HG02938 (cell line): ENCODE data around the gene GABRG3.
A peak's percentile ranks its signal among the peaks of the same experiment; 100 is the strongest.
"Not testable (repeated sequence)": the region's sequence is repeated elsewhere in the genome, so short reads cannot be mapped to it uniquely, and the experiment has no call there.

ENCODE experiments used
- ATAC-seq: cut with Tn5 transposase; IDR thresholded peaks from one replicate; pipeline ENCODE4 v1.9.1; 2021; ENCODE audit warnings: mild to moderate bottlenecking, moderate library complexity; ENCODE audit not compliant: unreplicated experiment

Gene GABRG3

DNA sequence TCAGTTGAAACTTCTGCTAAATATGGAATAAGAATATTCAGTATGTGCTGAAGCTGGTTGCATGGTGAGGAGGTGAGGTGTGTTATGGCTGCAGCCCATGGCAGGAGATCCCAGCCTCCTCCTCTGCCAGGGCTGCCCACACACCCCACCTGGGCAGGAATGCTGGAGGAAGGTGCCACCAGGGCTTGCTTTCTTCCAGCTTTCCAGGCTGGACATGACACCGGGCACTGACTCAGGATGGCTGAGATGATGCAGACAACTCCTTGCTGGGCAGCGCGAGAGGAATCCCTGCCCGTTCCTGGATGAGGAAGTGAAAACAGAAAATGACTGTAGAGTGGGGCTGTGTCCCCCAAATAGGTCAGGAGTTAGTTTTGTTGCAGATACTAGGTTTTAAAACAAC is 14.1 kb downstream of the GABRG3 start:
- no peak for ATAC-seq

DNA sequence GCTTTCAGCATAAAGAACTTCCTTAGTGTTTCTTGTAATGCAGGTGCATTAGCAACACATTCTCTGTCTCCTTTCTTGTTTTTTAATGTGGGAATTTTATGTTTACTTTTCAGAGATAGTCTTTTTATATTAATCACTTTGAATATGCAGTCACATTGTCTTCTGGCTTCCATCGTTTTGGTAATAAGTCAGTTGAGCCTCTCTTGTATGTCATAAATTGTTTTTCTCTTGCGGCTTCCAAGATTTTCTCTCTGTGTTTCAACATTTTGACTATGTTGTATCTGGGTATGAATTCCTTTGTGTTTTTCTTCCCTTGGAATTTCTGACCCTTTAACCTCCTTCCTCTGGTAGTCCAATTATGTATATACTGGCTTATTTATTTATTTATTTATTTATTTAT is 25.3 kb downstream of the GABRG3 start:
- no peak for ATAC-seq

DNA sequence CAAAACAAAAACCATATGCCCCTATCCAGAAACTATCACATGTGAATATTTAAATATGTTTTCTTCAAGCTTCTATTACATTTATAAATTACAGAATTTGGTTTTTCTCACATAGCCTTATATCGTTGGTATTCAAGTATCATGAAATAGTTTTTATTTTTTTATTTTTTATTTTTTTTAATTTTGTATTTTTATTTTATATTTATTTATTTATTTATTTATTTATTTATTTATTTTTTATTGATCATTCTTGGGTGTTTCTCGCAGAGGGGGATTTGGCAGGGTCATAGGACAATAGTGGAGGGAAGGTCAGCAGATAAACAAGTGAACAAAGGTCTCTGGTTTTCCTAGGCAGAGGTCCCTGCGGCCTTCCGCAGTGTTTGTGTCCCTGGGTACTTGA is 32.0 kb downstream of the GABRG3 start:
- not testable (repeated sequence) for ATAC-seq

DNA sequence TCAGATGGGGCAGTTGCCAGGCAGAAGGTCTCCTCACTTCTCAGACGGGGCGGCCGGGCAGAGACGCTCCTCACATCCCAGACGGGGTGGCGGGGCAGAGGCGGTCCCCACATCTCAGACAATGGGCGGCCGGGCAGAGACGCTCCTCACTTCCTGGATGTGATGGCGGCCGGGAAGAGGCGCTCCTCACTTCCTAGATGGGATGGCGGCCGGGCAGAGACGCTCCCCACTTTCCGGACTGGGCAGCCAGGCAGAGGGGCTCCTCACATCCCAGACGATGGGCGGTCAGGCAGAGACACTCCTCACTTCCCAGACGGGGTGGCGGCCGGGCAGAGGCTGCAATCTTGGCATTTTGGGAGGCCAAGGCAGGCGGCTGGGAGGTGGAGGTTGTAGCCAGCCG is 33.2 kb downstream of the GABRG3 start:
- ATAC-seq, result not testable (repeated sequence)

DNA sequence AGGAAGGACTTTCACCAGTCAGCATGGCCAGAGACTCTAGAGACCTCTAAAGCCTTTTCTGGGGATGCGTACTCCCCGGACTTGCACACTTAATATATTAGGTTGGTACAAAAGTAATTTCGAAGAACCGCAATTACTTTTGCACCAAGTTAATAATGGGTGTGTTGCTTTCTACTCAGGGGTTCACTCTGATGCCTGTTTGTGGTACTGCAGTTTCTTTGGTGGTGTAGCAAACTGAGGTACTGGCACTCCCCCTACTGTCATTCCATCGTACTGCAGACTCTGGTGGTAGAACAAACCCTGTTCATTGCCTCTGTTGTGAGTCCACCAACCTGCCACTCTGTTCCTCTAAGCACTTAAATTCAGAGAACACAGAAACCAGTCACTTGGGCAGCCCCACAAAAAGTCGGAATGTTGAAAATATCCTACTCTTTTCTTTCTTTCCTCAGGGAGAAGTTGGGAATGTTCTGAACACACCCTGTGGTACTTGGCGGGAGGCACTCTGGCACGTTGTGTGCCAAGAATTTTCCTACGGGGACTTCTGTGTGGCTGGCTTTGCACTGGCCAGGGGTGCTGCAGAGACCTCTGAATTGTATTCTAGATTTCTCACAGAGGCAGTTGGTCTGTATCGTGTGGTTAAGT is 46.3 kb downstream of the GABRG3 start:
- peak; percentile 97 for ATAC-seq

DNA sequence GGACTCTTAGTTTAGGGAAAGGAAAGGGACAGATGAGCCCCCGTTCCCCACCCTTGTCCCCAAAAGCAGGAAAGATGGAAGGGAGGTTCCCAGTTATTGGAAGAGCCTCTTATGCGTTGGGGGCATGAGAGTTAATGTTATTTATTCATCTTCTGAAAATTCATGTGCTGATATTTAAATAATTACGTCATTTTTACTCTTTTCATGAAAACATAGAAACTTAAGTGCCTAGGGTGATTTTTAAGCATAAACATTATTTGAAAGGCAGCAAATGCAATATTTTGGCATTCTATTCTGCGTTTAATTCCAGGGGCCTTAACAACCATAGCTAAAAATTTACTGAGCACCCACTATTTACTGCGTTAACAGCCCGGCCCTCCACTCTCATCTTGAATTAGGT is 48.7 kb downstream of the GABRG3 start:
- no peak for ATAC-seq

DNA sequence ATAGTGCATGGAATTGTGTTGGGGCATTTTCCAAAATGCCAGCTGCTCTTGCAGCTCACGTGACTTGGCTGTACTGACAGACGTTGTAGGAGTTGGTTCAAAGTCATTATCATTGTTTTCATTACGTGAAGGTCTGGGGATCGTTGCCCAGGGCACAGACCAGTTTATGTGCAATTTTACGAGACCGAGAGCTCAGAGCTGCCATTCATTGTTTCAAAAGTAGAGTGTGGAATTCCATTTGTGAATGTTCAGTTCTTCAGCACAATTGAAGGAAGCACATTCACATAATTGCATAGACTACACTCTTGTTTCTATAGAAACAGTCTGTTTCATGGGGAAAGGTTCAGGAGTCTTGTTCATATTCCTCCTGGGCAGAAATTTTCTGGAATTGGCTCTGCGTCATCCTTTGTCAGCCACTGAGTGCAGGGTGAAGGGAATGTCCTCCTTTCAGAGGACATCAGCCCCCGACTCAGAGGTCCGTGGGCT is 54.5 kb downstream of the GABRG3 start:
- no peak for ATAC-seq

DNA sequence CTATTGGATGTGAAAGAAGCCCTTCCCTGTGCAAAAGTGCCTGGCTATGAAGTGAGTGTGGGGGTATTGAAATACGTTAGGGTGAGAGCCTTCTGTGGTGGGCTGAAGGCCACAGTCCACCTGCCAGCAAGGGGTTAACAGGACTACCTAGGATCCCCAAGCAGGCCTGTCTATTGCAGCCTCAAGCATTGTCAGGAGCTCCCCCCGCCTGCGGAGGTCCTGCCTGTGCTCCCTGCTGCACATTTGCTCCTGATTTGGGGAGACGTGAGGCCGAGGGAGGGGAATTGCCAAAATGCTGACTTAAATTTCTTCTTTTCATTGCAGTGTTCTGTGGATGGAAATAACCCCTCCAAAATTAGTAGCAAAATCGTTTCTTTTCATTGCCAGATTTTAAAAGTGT is 56.2 kb downstream of the GABRG3 start:
- ATAC-seq, result no peak

DNA sequence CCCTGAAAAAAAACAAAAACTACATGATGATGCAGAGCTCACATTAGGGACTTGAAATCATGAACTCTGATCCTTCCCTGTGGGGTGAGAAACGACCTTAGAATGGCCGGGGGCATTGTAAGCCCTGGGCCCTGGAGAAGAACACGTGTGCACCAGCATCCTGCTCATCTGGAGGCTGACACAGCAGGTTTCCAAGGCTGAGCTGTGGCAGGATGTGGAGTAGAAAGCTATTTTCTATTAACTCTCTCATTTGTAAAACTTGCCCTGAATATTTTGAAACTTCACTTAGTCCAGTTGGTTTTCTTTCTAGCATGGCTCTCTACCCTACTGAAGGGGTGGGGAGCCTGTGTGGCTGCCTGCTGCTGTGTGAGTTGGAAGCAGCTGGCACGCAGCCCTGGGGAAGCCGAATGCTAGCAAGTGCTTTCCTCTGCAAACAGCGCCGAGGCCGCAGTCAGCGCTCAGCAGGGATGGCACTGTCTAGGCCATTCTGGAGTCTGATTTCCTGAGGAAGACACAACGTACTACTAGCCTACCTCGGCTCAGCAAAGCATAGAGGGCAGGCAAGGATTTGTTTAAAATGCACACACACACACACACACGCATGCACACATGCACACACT is 58.0 kb downstream of the GABRG3 start:
- ATAC-seq, result no peak

DNA sequence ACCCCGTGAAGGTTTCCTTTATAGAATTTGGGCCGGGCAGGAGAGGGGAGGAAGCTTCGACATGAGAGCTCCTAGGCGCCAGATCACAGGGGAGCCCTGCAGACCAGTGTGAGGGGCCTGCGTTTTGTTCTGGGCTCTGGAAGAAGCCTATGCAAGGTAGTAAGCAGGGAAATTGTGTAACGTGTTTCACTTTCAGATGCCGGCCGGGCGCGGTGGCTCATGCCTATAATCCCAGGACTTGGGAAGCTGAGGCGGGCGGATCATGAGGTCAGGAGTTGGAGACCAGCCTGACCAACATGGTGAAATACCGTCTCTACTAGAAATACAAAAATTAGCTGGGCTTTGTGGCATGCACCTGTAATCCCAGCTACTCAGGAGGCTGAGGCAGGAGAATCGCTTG is 65.2 kb downstream of the GABRG3 start:
- ATAC-seq, result no peak

DNA sequence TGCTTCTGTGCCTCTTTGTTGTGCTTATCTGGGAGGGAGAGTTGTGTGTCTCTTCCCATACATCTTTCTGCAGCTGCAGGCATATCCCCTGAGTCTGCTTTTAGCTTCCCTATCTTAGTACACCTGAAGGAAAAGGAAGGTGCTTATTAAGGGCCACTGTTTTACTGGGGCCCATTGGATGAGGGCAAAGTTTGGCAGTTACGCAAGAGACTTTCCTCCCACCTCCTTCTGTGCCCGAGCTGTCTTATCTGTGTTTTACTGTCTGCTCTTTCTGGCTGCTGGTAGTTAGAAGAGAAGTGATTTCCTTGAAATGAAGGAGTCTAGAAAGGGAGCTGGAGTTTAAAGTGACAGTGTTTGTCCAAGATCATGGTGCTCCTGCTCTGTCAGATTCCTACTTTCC is 66.5 kb downstream of the GABRG3 start:
- no peak for ATAC-seq

DNA sequence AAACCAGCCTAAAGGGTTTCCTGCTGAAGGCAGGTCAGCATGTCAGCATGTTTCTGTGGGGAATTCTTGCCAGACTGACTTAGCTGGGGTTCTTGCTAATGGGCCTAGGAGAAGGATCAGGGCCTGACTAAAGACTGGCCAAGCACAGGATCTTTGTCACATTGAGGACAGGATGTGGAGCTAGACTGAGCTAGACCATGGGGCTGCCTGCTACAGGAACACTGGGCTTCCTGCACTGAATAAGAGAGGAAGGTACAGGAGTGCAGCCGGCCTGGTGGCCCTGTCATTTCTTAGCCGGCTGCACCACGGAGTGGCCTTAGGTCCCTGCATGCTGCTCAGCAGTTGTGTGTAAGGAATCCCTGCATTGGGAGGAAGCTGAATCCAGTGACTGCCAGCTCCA is 68.2 kb downstream of the GABRG3 start:
- no peak for ATAC-seq

DNA sequence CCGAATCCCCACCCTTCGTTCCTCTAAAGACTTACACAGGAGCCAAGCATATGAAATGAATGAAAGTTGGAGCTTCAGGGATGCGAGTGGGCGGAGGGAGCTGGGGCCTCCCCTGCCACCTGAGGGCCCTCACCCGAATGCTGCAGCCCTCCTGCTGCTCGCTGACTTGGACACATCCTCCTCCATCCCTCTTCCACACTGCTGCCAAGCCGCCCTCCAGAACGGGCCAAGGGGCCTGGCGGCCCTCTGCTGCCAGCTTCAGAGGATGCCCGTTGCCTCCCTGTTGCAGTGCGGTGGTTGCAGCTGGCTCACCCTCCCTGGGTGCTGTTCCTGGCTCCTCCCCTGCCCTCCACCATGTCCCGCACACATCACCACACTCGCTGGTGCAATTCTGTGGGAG is 71.2 kb downstream of the GABRG3 start:
- no peak for ATAC-seq

DNA sequence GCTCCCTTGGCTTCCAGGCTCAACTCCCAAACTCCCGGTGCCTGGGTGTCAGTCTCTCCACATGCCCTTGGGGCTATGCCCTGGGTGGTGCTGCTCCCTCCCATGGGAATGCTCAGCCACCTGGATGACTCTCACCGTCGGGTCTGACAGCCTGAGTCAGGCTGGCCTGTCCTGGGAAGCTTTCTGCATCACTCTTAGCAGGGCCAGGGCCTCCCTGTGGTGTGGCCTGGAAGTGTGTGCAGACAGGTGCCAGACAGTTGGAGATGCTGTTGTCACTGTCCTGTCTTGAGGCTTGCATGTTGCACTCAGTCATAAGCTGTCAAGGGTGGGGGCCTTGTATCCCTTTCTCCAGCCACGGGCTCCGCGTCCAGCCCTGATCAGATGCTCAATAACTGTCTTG is 71.7 kb downstream of the GABRG3 start:
- ATAC-seq, result no peak

DNA sequence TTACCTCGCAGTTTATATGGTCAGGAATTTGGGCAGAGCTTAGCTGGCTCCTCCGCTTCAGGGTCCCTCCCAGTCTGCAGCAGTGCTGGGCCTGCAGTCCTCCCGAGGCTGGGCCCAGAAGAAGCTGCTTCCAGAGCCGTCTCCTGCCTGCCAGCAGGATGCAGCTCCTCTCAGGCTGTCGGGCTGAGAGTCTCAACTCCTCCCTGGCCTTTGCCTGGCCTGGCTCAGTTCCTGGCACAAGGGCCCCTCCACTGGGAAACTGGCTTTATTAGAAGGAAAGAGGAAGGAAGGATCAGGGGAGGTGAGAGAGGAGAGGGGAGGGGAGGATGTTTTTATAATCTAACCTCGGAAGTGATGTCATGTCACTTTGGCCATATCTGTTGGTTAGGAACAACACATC is 72.8 kb downstream of the GABRG3 start:
- ATAC-seq, result no peak

DNA sequence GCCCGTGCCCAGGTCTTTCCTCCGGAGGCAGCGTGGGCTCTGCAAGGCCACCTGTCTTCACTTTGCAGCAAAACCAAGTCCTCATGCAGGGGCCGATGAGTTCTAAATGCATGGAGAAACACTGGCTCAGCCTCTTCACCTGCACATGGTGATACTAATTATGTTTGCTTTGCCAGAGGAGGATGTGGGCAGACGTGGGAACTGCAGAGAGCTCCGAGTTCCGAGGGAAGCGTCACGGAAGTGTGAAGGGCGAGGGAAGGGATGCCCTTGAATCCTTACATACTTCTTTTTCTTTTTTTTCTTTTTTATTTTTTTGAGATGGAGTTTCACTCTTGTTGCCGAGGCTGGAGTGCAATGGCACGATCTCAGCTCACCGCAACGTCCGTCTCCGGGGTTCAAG is 74.8 kb downstream of the GABRG3 start:
- ATAC-seq, result no peak

DNA sequence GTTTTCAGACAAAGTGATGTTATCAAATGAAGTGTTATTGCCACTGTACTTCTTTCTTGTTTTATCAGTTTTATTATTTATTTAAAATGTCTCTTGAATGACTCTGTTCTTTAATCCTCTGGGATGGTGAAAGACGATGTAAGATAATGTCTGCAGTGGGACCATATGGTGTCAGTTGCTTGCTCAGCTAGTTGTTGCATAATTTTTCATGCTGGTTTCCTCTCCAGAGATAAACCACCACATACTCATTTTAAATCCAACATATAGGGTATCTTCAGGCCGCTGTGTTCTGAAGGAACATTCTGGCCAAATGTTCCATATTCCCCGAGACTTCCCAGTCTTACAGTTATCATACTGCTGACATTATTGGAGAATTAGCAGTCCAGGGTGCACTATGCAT is 75.9 kb downstream of the GABRG3 start:
- no peak for ATAC-seq

DNA sequence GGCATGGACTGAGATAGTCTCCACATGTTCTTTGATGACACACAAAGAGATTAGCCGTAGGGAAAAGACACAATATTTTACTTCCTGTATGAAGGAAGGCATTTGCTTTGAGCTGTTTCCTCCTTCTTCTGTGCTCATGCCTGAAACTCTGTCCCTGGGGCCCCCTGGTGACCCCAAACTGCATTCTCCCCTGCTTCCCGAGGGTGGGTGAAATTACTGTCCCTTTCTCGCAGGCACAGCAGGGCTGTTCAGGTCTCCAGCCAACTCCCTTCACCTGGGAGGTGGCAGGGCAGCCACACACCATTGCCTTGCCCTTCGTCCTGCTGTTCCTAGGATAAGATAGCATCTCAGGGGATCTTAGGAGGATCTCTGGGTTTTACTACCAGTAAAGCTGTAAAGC is 79.2 kb downstream of the GABRG3 start:
- ATAC-seq, result no peak

DNA sequence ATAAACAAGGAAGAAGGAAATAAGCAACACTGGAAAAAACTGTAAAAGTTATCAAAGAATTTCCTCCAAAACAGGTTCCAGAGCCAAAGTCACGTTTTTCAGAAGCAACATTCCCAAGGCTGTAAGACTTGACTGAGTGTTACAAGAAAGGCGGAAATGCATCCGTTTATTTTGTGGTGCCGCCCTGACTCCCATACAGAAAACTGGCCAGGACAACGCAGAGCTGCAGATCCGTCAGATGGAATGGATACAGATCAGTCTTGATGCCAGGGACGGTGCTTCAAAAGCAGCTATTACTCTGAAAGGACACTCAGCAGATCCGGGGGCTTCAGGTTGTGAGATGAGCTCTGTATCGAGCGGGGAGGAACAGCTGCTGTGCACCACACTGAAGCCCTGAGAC is 83.4 kb downstream of the GABRG3 start:
- no peak for ATAC-seq

DNA sequence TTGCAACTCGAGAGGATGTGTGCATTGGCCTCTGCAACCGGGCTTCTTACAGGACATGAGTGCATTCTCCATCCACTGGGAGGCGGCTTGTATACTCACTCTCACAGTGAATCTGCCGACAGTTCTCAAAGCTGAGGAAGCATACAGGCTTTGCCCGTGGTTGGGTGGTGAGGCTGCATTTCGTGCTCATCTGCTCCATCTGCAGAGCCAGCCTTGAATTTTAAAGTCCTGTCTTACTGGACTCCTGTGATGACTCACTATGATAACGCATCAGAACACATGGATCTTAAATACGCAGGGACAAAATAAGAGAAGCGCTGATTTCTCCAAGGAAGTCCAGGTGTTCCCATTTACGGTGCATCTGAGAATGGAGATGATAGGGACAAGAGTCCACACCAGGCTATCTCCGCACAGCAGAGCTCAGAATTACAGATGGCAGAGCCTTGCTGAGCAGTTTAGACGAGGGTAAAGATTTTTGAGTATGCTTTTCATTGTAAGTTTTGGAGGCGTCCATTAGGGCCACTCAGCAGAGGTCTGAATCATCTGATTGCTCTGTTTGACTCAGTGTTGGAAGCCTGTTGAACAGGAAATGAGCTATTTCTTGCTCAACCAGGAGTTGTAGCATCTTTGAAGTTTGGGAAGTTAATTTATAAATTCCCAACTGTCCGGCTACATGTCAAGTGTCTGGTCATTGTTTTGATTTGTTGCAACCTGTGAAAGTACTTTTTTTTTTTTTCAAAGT is 87.1 kb downstream of the GABRG3 start:
- no peak for ATAC-seq

DNA sequence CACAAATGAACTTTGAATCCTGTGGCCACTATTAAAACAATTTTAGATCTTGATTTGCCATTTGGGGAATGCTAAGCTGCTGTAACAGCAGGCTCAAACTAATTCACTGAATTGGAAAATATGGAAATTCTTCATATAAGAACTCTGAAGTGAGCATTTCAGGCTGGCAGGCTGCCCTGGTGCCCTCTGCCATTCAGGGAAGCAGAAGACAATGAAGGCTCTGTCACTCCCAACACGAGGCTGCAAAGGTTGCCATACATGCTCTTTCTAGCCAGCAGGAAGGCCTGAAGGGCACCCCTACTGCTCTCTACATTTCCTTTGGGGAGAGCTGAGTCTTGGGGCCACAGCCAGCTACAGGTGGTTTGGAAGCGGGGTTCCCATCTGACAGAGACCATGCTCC is 88.0 kb downstream of the GABRG3 start:
- ATAC-seq, result no peak

DNA sequence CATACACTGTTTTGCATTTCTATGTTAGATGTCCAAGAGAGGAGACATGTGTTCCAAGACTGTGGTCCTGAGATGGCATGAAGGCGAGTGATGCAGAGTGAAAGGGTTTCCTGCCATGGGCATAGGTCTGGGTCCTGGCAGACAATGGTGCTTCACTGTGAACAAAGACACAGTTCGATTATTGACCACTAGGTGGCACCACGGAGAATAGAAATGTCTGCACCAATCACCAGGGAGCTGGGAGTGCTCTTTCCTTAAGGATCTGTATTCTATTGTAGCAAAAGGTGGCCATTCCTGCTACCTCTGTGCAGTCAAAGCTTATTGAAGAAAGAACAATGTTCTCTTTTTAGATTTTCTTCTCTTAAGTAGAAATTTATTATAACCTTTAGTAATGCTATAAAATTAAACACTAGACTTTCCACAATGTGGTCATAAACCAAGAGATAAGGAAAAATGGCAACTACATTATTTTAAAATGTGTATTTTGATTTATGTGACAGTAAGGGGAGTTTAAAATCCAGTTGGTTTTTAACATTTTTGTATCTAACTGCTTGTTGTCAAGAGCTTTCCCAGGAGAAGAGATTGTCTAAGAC is 88.7 kb downstream of the GABRG3 start:
- no peak for ATAC-seq
